ENCODE data around the gene BAAT.

DNA sequence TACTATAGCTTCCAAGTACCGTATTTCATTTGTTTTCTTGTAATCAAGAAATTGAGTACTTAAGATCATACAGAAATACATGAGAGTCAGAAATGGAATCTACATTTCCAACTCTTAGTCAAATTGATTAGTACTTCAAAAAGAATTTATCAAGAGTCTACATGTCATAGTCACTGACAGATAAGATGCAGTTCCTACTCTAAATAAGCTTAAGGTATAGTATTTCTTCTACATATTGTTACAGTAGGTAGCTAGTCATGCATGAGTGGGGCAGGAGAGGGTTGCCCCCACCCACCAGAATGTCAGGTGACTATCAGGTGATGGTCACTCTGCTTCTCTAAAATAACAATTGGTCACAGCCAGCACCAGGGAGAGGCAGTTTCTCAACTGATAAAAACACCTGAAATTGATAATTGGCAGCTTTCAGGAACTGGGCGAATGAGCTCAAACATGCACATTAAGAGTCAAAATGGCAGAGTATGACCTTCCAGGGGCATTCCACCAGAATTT, 2.9 kb downstream of the BAAT start:
- TF ChIP-seq, protein P1, sequence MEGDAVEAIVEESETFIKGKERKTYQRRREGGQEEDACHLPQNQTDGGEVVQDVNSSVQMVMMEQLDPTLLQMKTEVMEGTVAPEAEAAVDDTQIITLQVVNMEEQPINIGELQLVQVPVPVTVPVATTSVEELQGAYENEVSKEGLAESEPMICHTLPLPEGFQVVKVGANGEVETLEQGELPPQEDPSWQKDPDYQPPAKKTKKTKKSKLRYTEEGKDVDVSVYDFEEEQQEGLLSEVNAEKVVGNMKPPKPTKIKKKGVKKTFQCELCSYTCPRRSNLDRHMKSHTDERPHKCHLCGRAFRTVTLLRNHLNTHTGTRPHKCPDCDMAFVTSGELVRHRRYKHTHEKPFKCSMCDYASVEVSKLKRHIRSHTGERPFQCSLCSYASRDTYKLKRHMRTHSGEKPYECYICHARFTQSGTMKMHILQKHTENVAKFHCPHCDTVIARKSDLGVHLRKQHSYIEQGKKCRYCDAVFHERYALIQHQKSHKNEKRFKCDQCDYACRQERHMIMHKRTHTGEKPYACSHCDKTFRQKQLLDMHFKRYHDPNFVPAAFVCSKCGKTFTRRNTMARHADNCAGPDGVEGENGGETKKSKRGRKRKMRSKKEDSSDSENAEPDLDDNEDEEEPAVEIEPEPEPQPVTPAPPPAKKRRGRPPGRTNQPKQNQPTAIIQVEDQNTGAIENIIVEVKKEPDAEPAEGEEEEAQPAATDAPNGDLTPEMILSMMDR (IDR thresholded peaks at IDR 0.05) = no peak
- TF ChIP-seq POLR2AphosphoS5 (IDR thresholded peaks at IDR 0.05) (no peak), EP300 (IDR thresholded peaks at IDR 0.05) (no peak), POLR2A (IDR thresholded peaks at IDR 0.05) (no peak)
